IPS-NIHi11 (cell line): ENCODE data around the gene NEGR1.
A peak's percentile ranks its signal among the peaks of the same experiment; 100 is the strongest.

Experiments used
- DNase-seq: peaks from one replicate; pipeline ENCODE4 v3.0.0; 2012; ENCODE audit warnings: mixed read lengths, low spot score

Gene NEGR1

GRCh38 chr1:71850936-71851335, 431.4 kb downstream of the NEGR1 start:
- DNase-seq, result no peak

- DNase-seq, result no peak
These were observed 431.8 kb downstream of the NEGR1 start for GRCh38 chr1:71850515-71850914.

GRCh38 chr1:71843012-71843411, 439.3 kb downstream of the NEGR1 start:
- DNase-seq, result no peak

GRCh38 chr1:71839876-71840275, 442.5 kb downstream of the NEGR1 start:
- no peak for DNase-seq

- no peak for DNase-seq
These were observed 445.4 kb downstream of the NEGR1 start for GRCh38 chr1:71836904-71837303.

- no peak for DNase-seq
These were observed 446.9 kb downstream of the NEGR1 start for GRCh38 chr1:71835442-71835813.

- DNase-seq, result no peak
These were observed 447.5 kb downstream of the NEGR1 start for GRCh38 chr1:71834601-71835441.

GRCh38 chr1:71831646-71832045, 450.7 kb downstream of the NEGR1 start:
- DNase-seq, result no peak

GRCh38 chr1:71829346-71829745, 453.0 kb downstream of the NEGR1 start:
- no peak for DNase-seq

- no peak for DNase-seq
These were observed 453.8 kb downstream of the NEGR1 start for GRCh38 chr1:71828431-71829012.

GRCh38 chr1:71823708-71824305, 458.5 kb downstream of the NEGR1 start:
- no peak for DNase-seq

- no peak for DNase-seq
These were observed 465.3 kb downstream of the NEGR1 start for GRCh38 chr1:71817028-71817427.

GRCh38 chr1:71809085-71809484, 473.3 kb downstream of the NEGR1 start:
- no peak for DNase-seq

- DNase-seq, result no peak
These were observed 478.2 kb downstream of the NEGR1 start for GRCh38 chr1:71804140-71804539.

GRCh38 chr1:71796006-71796405, 486.3 kb downstream of the NEGR1 start:
- peak; percentile 12 for DNase-seq

- no peak for DNase-seq
These were observed 490.1 kb downstream of the NEGR1 start for GRCh38 chr1:71792264-71792663.

GRCh38 chr1:71788113-71788512, 494.2 kb downstream of the NEGR1 start:
- no peak for DNase-seq

GRCh38 chr1:71787699-71788098, 494.6 kb downstream of the NEGR1 start:
- no peak for DNase-seq

- DNase-seq, result no peak
These were observed 496.1 kb downstream of the NEGR1 start for GRCh38 chr1:71786218-71786617.

- DNase-seq, result no peak
These were observed 496.9 kb downstream of the NEGR1 start for GRCh38 chr1:71785450-71785849.

- no peak for DNase-seq
These were observed 497.3 kb downstream of the NEGR1 start for GRCh38 chr1:71785000-71785399.

GRCh38 chr1:71784241-71784640, 498.1 kb downstream of the NEGR1 start:
- no peak for DNase-seq

- no peak for DNase-seq
These were observed 499.3 kb downstream of the NEGR1 start for GRCh38 chr1:71783071-71783470.
